OCI-LY3 (cell line): Measurements from ENCODE around the gene SLC26A8.
"Not testable (repeated sequence)": the region's sequence is repeated elsewhere in the genome, so short reads cannot be mapped to it uniquely, and the experiment has no call there.

Source experiments
- CTCF ChIP-seq: fragments of 200-600, 300-600 bp; sonication (generic); IDR thresholded peaks from 2 replicates; pipeline ENCODE4 v1.5.1; 2014; ENCODE audit warnings: antibody characterized with exemption, low read length, low read depth
- EZH2phosphoT487 ChIP-seq: fragments of 200-600 bp; shearing (Covaris generic); IDR thresholded peaks from 2 replicates; pipeline ENCODE4 v1.6.1; 2018; ENCODE audit warnings: antibody characterized with exemption, mixed run types, low read depth

- TF ChIP-seq CTCF, EZH2phosphoT487: not testable (repeated sequence)
Measured at GRCh38 chr6:36033144-36033543, 8.7 kb upstream of the SLC26A8 start.
